HFF-Myc (cell line): ENCODE measurements around the gene CFAP298.
A peak's percentile ranks its signal among the peaks of the same experiment; 100 is the strongest.
"Not testable (repeated sequence)": the region's sequence is repeated elsewhere in the genome, so short reads cannot be mapped to it uniquely, and the experiment has no call there.

Experiments
- DNase-seq: peaks from one replicate; pipeline ENCODE4 v3.0.0-alpha.2; 2011; ENCODE audit warnings: low read depth; ENCODE audit errors: extremely low read depth
- H3K4me3 ChIP-seq: replicated peaks from 2 replicates; pipeline ENCODE4 v1.5.1; 2011; ENCODE audit warnings: low read depth, mild to moderate bottlenecking, control low read depth, low read length
- CTCF ChIP-seq: IDR thresholded peaks from 2 replicates; pipeline ENCODE4 v1.5.1; 2012; ENCODE audit warnings: mild to moderate bottlenecking, low read depth, low read length, control low read depth; ENCODE audit errors: missing control alignments

CFAP298 gene, protein sequence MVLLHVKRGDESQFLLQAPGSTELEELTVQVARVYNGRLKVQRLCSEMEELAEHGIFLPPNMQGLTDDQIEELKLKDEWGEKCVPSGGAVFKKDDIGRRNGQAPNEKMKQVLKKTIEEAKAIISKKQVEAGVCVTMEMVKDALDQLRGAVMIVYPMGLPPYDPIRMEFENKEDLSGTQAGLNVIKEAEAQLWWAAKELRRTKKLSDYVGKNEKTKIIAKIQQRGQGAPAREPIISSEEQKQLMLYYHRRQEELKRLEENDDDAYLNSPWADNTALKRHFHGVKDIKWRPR

GRCh38 chr21:32612075-32612998 lies at the start of gene CFAP298:
TSS of gene CFAP298 (minus strand) at chr21:32612377. CDS start at chr21:32612243, 134 bp downstream.
- DNase-seq, result peak; percentile 80
- H3K4me3 ChIP-seq, result peak within 1 kb of the TSS; percentile 92
- no peak for TF ChIP-seq CTCF

DNA sequence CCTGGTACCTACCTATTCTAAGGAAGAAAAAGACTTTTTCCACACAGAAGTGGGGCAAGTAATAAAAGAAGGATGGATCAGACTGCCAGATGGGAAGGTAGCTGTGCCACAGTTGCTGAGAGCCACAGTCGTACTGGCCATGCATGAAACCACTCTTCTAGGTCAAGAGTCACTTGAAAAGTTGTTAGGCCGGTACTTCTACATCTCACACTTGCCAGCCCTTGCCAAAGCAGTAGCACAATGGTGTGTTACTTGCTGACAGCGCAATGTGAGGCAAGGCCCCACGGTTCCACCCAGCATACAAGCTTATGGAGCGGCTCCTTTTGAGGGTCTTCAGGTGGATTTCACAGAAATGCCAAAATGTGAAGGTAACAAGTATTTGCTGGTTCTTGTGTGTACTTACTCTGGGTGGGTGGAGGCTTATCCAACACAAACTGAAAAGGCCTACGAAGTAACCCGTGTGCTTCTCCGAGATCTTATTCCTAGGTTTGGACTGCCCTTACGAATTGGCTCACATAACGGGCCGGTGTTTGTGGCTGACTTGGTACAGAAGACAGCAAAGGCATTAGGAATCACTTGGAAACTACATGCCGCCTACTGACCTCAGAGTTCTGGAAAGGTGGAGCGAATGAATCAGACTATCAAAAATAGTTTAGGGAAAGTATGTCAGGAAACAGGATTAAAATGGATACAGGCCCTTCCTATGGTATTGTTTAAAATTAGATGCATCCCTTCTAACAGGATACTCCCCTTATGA lies 49.0 kb upstream of the CFAP298 start:
- H3K4me3 ChIP-seq, DNase-seq: not testable (repeated sequence)

DNA sequence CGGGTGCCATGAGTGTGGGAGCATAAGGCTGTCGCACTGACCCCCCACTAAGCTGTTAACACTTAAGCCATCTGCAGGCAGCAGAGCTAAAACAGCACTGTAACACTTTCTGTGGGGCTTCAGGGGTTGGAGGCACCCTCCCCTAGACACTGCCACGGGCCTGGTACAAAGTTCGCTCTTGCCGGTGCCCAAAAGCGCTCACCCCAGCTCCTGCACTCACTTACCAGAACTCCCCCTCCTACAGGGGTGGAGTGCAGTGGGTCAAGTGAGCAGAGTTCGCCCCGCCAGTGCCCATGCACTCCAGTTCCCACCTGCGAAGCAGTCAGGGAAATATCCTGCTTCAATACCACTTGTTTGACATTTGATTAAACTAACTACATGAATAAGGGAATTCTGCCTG lies 46.3 kb upstream of the CFAP298 start:
- no peak for DNase-seq
- TF ChIP-seq CTCF, result no peak
- no peak overlapping the region for H3K4me3 ChIP-seq

DNA sequence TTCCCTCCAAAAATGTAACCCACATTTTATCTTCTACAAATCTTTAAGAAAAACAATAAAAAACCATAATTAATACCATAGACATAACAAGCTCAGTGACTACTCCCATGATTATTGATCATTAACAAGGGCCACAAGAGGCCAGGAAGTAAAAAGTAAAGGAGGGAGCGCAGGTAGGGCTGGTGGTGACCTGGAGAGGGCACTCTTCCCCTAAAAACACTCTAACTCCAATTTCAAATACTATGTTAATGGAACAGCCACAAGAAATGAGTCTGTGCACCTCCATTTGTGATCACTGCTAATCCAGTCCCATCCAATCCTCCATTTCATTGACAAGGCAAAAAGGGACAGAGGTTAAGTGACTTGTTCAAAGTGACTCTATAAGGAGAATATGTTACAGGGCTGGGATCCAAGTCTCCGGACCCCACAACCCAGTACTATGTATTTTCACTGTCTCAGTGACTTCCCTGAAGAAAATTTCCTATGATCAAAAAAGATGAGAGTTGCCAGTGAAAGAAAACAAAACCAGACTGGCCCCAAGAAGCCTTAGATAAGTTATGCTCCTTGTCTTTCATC lies 41.2 kb upstream of the CFAP298 start:
- DNase-seq, result no peak
- H3K4me3 ChIP-seq, result no peak overlapping the region
- TF ChIP-seq CTCF, result peak; percentile 67

DNA sequence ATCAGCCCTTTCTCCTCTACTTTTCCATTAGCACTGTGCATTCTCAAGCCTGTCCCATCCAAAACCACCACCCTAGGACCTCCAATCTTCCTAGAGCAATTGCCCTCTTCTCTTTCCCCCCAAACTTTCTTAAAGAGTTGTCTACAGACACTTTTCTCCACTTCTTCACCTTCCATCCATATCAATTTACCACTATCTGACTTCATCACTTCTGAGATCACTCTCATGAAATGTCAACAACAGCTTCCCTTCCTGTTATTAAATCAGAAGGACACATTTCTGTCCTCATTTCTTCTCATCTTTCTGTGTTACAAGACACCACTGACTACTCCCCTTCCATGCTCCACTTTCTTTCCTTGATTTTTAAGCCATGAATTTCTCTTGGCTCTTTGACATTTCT lies 36.0 kb upstream of the CFAP298 start:
- DNase-seq, result no peak
- no peak for TF ChIP-seq CTCF
- H3K4me3 ChIP-seq, result no peak overlapping the region

DNA sequence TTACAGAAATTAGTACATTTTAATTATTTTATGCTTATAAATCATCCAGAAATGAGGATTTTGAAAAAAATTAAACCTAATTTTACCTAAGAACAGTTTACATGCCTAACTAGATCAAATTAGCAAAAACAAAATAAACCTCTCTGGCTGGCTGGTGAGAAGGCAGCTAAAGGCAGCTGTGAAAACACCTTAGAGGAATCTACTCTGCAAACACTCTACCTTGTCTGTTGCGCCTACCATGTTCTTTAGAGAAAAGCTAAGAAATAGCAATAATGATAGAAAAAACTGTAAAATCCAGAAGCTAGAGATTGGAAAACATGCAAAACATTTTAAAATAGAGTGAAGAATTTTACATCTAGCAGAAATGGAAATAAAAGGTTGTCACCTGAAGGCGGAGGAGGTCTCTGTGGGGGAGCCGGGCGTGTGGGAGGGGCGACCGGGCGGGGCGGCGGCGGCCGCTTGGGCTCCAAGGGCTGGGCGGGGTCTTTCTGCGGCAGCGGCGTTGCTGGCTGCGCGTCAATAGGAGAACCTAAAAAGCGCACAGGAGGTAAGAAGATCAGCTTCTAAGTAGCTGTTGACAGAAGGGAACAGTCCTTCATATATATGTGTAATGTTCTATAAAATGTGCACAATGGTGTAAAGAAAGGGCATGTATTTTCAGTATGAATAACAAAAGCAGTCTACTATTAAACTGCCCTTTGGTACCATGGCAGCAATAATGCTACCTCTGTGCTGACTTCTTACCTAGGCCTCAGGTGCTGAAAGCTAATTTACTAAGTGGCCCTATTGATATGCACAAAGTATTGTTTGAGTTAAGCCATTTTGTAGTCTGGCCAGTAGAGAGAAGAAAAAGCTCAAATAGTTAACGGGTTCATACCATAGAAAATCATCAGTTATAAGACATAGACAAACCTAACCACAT lies 33.3 kb upstream of the CFAP298 start:
- no peak overlapping the region for H3K4me3 ChIP-seq
- no peak for TF ChIP-seq CTCF
- no peak for DNase-seq
